GM21786 (cell line): ENCODE measurements around the gene DBF4B.

ENCODE experiments used
- ATAC-seq: cut with Tn5 transposase; IDR thresholded peaks from one replicate; pipeline ENCODE4 v1.9.1; 2021; ENCODE audit not compliant: unreplicated experiment

DBF4B gene

GRCh38 chr17:44796731-44797130, 88.3 kb downstream of the DBF4B start:
- ATAC-seq: no peak

- ATAC-seq: no peak
Measured at GRCh38 chr17:44797802-44798201, 89.3 kb downstream of the DBF4B start.

GRCh38 chr17:44798356-44798755, 89.9 kb downstream of the DBF4B start:
- no peak for ATAC-seq
